ENCODE results near the gene NCOA7.

DNA sequence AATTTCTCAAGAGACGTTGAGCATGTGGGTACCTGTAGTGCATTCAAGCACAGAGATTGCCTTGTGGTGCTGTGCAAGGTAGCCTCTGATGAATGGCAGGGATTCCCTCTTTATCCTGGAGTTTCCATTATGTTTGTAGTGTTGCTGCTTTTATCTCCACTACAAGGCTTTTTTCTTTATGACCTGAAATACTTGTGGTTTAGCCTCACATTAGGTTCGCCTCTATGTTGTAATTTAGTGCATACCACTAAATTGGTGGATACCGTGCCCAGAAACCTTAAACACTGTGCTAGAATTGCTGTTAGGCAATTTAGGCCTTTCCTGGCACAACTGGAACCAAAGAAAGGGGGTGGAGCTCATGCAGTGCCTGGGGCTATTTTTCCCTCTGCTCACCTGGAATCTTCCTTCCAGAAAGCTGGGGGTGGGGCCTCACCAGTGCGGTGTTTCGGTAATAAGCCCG lies 76.8 kb downstream of the NCOA7 start:
- TF ChIP-seq, protein P1, sequence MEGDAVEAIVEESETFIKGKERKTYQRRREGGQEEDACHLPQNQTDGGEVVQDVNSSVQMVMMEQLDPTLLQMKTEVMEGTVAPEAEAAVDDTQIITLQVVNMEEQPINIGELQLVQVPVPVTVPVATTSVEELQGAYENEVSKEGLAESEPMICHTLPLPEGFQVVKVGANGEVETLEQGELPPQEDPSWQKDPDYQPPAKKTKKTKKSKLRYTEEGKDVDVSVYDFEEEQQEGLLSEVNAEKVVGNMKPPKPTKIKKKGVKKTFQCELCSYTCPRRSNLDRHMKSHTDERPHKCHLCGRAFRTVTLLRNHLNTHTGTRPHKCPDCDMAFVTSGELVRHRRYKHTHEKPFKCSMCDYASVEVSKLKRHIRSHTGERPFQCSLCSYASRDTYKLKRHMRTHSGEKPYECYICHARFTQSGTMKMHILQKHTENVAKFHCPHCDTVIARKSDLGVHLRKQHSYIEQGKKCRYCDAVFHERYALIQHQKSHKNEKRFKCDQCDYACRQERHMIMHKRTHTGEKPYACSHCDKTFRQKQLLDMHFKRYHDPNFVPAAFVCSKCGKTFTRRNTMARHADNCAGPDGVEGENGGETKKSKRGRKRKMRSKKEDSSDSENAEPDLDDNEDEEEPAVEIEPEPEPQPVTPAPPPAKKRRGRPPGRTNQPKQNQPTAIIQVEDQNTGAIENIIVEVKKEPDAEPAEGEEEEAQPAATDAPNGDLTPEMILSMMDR (IDR thresholded peaks at IDR 0.05; ENCODE audit: low read length) = no peak
- TF ChIP-seq EZH2 (IDR thresholded peaks at IDR 0.05; ENCODE audit: borderline replicate concordance, low read length) = no peak
